GM23248 (cell line): ENCODE measurements around the gene HDAC7.

Experiments used
- EZH2 ChIP-seq: fragments of 200-600 bp; sonication (generic); IDR thresholded peaks from 2 replicates; pipeline ENCODE4 v1.6.1; 2018; ENCODE audit warnings: antibody characterized with exemption, mild to moderate bottlenecking; ENCODE audit not compliant: insufficient read depth, poor library complexity, severe bottlenecking
- EZH2phosphoT487 ChIP-seq: fragments of 200-600 bp; sonication (generic); IDR thresholded peaks from 2 replicates; pipeline ENCODE4 v1.6.1; 2018; ENCODE audit warnings: antibody characterized with exemption, moderate library complexity, mild to moderate bottlenecking, low read depth; ENCODE audit not compliant: insufficient read depth

DNA sequence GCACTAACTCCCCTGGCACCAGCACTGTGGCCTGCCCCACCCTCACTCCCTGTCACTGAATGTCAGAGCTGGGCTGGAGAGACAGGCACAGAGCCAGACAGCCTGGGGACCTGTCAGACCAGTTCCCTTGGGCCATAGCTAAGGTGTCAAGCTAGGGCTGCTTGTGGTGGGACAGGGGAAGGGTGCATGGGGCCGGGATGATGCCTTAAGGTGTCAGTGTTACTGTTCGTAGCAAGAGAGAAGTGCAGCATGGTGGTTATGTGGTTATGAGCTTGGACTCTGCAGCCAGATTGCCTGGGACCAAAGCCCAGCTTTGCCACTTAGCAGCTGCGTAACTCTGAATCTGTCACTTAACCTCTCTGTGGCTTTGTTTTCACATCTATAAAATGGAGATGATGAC is 64.8 kb downstream of the HDAC7 start:
- TF ChIP-seq EZH2 (no peak), EZH2phosphoT487 (no peak)
